Breast epithelium (tissue), 4 donors: ENCODE results near the gene TFG. TPM values are rescaled to one million over a fixed set of nuclear protein-coding genes. Genes with fewer than 3 reads are reported as not detected.
A peak's percentile ranks its signal among the peaks of the same experiment; 100 is the strongest.

Experiments used
- DNase-seq, 2 donors: peaks; one replicate each; pipeline ENCODE4 v3.0.0-alpha.2; 2019; ENCODE audit warnings: low spot score in 2 of 2
- H3K27ac ChIP-seq, 2 donors: fragments of 200-600 bp; sonication (generic) in 1 of 2; one replicate each; pipeline ENCODE4 v1.5.1; 2016 to 2019; ENCODE audit warnings: mild to moderate bottlenecking in 1 of 2
- H3K27me3 ChIP-seq, 2 donors: fragments of 200-600 bp; sonication (generic) in 1 of 2; one replicate each; pipeline versions ENCODE4 v1.5.1 to v1.6.0; 2017 to 2019; ENCODE audit warnings: control low read depth in 1 of 2, mild to moderate bottlenecking in 1 of 2
- H3K36me3 ChIP-seq: fragments of 200-600 bp; one replicate; pipeline ENCODE4 v1.5.1; 2019
- H3K4me1 ChIP-seq, 2 donors: fragments of 200-600 bp; sonication (generic); one replicate each; pipeline ENCODE4 v1.5.1; 2016 to 2019; ENCODE audit warnings: control low read depth in 1 of 2
- H3K4me3 ChIP-seq, 3 donors: fragments of 200-600 bp; sonication (generic); 1 replicate in 2 of 3; 2 replicates in 1 of 3; pipeline ENCODE4 v1.5.1; 2016 to 2019; ENCODE audit warnings: mild to moderate bottlenecking in 3 of 3, moderate library complexity in 2 of 3
- H3K9me3 ChIP-seq, 2 donors: fragments of 200-600 bp; sonication (generic) in 1 of 2; one replicate each; pipeline ENCODE4 v1.5.1; 2016 to 2019; ENCODE audit warnings: control low read depth in 1 of 2
- POLR2A ChIP-seq: fragments of 450-650 bp; IDR thresholded peaks from one replicate; pipeline ENCODE4 v1.6.1; 2016; ENCODE audit warnings: antibody characterized with exemption, mild to moderate bottlenecking, moderate library complexity
- POLR2AphosphoS5 ChIP-seq, 3 donors: sonication (generic); formaldehyde crosslinking; IDR thresholded peaks; one replicate each; pipeline ENCODE4 v1.6.1; 2017; ENCODE audit warnings: antibody characterized with exemption in 3 of 3
- intact Hi-C: fragments of 100-400 bp; cut with DNase I; formaldehyde crosslinking; loops from one replicate; pipeline ENCODE4 v1.15.1; 2023; ENCODE audit warnings: low total_unique reads
- total RNA-seq, 3 donors: library from RNA; depleted of rRNA; stranded (reverse); fragments of >200 nt; gene quantifications; one replicate each; pipeline ENCODE4 v1.1.0, GENCODE V29; 2016
- TF ChIP-seq, protein P1 (sequence below), 3 donors: fragments of 450-650 bp; IDR thresholded peaks; one replicate each; pipeline ENCODE4 v1.5.1; 2016 to 2017; ENCODE audit warnings: antibody characterized with exemption in 3 of 3, mild to moderate bottlenecking in 3 of 3, moderate library complexity in 3 of 3

The TFG gene
- total RNA-seq, 3 donors from 2014 or later, result 72.4 to 77.0 (median 72.8) TPM

DNA sequence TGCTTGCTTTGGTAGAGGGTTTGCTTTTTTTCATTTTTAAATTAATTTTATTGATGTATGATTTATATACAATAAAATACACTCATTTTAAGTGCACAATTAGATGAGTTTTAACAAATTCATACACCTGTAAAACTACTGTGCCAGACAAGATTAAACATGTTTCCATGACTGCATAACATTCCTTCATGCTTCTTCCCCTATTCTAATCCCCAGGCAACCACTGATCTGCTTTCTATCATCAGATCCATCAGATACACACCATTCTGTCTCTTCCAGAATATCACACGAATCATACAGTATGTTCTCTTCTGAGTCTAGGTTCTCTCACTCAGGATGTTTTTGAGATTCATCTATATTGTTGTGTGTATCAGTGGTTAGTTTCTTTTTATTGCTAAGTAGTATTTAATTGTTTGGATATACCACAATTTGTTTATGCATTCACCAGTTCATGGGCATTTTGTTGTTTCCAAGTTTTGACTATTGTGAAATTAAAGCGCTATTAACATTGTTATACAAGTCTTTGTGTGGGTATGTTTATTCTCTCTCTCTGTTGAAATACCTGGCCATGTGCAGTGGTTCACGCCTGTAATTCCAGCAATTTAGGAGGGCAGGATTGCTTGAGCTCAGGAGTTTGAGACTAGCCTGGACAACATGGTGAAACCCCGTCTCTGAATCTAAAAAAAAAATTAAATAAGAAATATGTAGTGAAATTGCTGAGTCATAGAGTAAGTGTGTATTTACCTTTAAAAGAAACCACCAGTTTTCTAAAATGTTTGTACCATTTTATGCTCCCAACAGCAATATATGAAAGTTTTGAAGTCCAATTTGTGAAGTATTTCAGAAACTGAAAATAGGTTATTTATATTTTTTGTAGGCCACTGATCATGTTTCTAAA, 7.0 kb upstream of the TFG start:
- H3K27me3 ChIP-seq, result peaks cover 0 to 13% of the 10 kb centered on the region in 2 donors
- TF ChIP-seq, protein P1, sequence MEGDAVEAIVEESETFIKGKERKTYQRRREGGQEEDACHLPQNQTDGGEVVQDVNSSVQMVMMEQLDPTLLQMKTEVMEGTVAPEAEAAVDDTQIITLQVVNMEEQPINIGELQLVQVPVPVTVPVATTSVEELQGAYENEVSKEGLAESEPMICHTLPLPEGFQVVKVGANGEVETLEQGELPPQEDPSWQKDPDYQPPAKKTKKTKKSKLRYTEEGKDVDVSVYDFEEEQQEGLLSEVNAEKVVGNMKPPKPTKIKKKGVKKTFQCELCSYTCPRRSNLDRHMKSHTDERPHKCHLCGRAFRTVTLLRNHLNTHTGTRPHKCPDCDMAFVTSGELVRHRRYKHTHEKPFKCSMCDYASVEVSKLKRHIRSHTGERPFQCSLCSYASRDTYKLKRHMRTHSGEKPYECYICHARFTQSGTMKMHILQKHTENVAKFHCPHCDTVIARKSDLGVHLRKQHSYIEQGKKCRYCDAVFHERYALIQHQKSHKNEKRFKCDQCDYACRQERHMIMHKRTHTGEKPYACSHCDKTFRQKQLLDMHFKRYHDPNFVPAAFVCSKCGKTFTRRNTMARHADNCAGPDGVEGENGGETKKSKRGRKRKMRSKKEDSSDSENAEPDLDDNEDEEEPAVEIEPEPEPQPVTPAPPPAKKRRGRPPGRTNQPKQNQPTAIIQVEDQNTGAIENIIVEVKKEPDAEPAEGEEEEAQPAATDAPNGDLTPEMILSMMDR (IDR thresholded peaks at IDR 0.05), result no peak
- TF ChIP-seq POLR2A (no peak), POLR2AphosphoS5 (IDR thresholded peaks at IDR 0.05) (no peak)
- intact Hi-C loops, result no loop called here
- no peak overlapping the region for H3K4me3 ChIP-seq
- no peaks in the 10 kb centered on the region for H3K36me3 ChIP-seq
- H3K27ac ChIP-seq, result no peak overlapping the region
- no peaks in the 10 kb centered on the region for H3K9me3 ChIP-seq
- DNase-seq, result no peak
- no peaks in the 10 kb centered on the region for H3K4me1 ChIP-seq

DNA sequence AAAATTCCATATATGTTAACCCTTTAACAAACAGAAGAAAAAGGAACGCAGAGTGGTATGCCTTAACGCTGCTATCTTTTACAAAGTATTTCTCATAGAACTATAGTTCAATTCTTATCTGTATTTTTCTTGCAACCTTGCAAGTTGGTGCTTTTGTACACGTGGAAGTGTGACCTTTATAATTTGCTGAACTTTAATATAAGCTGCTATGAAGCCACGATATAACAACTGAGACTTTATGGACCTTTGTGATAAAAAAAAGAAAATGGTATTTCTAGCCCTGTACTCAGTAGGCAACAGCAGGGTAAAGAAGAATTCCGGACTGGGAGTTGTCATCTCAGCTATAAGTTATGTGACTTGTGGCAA, 6.3 kb upstream of the TFG start:
- intact Hi-C loops, result no loop called here
- H3K27me3 ChIP-seq, result peaks cover 0 to 14% of the 10 kb centered on the region in 2 donors
- H3K36me3 ChIP-seq, result no peaks in the 10 kb centered on the region
- H3K4me1 ChIP-seq, result no peaks in the 10 kb centered on the region
- no peak for DNase-seq
- H3K4me3 ChIP-seq, result no peak overlapping the region
- H3K27ac ChIP-seq, result no peak overlapping the region
- TF ChIP-seq, protein P1 (IDR thresholded peaks at IDR 0.05), result no peak
- TF ChIP-seq POLR2A, result no peak
- TF ChIP-seq POLR2AphosphoS5 (IDR thresholded peaks at IDR 0.05), result no peak
- no peaks in the 10 kb centered on the region for H3K9me3 ChIP-seq

DNA sequence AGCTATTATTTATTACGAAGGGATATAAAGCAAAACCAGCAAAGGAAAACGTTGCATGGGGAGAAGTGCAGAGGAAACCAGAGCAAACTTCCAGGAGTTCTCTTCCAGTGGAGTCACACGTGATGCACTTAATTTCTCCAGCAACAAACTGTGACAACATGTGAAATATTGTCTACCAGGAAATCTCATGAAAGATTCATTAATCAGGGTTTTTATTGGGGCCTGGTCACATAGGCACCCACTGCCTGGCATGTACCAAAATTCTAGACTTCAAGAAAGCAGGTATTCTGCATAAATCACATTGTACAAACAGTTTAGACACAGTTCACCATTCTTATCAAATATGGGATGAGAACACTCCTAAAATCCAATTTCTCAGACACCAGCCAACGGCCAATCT, 5.4 kb upstream of the TFG start:
- H3K4me1 ChIP-seq, result no peaks in the 10 kb centered on the region
- intact Hi-C loops, result no loop called here
- no peaks in the 10 kb centered on the region for H3K9me3 ChIP-seq
- H3K27me3 ChIP-seq, result peaks cover 0 to 14% of the 10 kb centered on the region in 2 donors
- DNase-seq, result no peak
- H3K27ac ChIP-seq, result no peak overlapping the region
- TF ChIP-seq, protein P1 (IDR thresholded peaks at IDR 0.05), result no peak
- TF ChIP-seq POLR2AphosphoS5 (IDR thresholded peaks at IDR 0.05), result no peak
- TF ChIP-seq POLR2A, result no peak
- H3K4me3 ChIP-seq, result no peak overlapping the region
- no peaks in the 10 kb centered on the region for H3K36me3 ChIP-seq

DNA sequence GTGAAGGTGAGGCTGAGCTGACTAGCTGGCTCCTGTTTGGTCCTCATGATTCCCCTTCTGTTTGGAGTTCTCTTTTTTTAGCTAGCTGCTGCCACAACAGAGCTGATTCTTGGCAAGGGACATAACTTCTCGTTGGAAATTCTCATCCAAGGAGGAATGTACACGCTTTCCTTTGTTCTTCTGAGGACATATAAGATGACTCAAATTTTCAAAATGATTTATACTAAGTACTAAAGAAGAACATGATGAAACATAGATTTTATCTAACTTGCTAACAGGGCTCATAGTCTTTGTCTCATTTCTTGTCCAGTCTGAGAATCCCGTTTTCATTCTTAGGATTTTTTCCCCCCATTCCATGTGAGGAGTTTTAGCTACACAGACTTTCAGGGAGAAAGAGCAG, 2.9 kb upstream of the TFG start:
- Histone ChIP-seq H3K4me1 (peaks cover 0 to 4% of the 10 kb centered on the region in 2 donors), H3K9me3 (no peaks in the 10 kb centered on the region), H3K27ac (no peak overlapping the region), H3K4me3 (no peak overlapping the region), H3K36me3 (no peaks in the 10 kb centered on the region), H3K27me3 (peaks cover 0 to 14% of the 10 kb centered on the region in 2 donors)
- intact Hi-C loops, result no loop called here
- DNase-seq, result no peak
- TF ChIP-seq, protein P1 (IDR thresholded peaks at IDR 0.05), result no peak
- TF ChIP-seq POLR2AphosphoS5 (IDR thresholded peaks at IDR 0.05), result no peak
- TF ChIP-seq POLR2A, result no peak

DNA sequence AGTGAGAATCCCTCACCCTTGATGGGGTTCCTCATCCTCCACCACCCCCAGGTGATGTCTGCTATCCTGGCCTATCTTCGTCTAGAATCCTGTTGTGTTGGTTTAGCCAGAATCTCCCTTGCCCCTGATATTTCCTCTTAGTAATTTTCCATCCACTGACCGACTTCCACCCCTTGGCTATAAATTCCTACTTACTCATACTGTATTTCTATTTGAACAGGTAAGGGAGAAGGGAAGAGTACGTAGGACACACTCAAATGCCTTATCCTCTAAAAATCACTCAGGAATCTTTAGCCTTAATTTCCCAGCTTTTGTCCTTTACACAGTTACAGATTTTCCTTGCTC, 678 bp upstream of the TFG start:
- TF ChIP-seq, protein P1 (IDR thresholded peaks at IDR 0.05), result no peak
- TF ChIP-seq POLR2AphosphoS5 (IDR thresholded peaks at IDR 0.05), result no peak
- TF ChIP-seq POLR2A, result no peak
- Histone ChIP-seq H3K4me1 (peaks cover 0 to 4% of the 10 kb centered on the region in 2 donors), H3K27ac (peak overlapping the region; percentile 95 to 99), H3K9me3 (no peaks in the 10 kb centered on the region), H3K4me3 (peak overlapping the region; percentile 68 to 89 (median 74)), H3K36me3 (no peaks in the 10 kb centered on the region), H3K27me3 (peaks cover 0 to 14% of the 10 kb centered on the region in 2 donors)
- no peak for DNase-seq
- intact Hi-C loops, result no loop called here
